PC-3 (cell line): ENCODE data around the gene PAEP.

ENCODE experiments used
- CTCF ChIP-seq: fragments of 300-600 bp; sonication (generic); conservative IDR thresholded peaks from 2 replicates; pipeline ENCODE4 v1.5.1; 2017; ENCODE audit warnings: antibody characterized with exemption, low read depth, mild to moderate bottlenecking, low read length
- EZH2 ChIP-seq: fragments of 300-600 bp; sonication (generic); IDR thresholded peaks from one replicate; pipeline ENCODE4 v1.6.1; 2017; ENCODE audit warnings: antibody characterized with exemption, mild to moderate bottlenecking, low read length; ENCODE audit not compliant: unreplicated experiment

- TF ChIP-seq CTCF (no peak), EZH2 (no peak)
Observed at GRCh38 chr9:135577256-135577655, 15.7 kb downstream of the PAEP start.
